CD4-positive, CD25-positive, alpha-beta regulatory T cell (primary cell): ENCODE measurements around the gene CD6. TPM values are rescaled to one million over a fixed set of nuclear protein-coding genes. Genes with fewer than 3 reads are reported as not detected.

Experiments used
- ATAC-seq, 2 donors: fragments of 150-1000 bp; cut with Tn5 transposase; one replicate each; pipeline ENCODE4 v1.10.0; 2021; ENCODE audit warnings: low read depth in 2 of 2, moderate number of reproducible peaks in 2 of 2, moderate library complexity in 1 of 2
- DNase-seq, 3 donors: peaks; one replicate each; pipeline versions ENCODE4 v3.0.0 to v3.0.0-alpha.2; 2012 to 2022; ENCODE audit warnings: mixed read lengths in 1 of 3
- H3K27ac ChIP-seq: one replicate; pipeline ENCODE4 v1.7.0; 2013; ENCODE audit warnings: mild to moderate bottlenecking, low read length; ENCODE audit not compliant: insufficient read depth, poor library complexity, severe bottlenecking
- H3K27me3 ChIP-seq: one replicate; pipeline ENCODE4 v1.7.0; 2013; ENCODE audit warnings: low read length; ENCODE audit not compliant: control insufficient read depth, insufficient read depth
- H3K36me3 ChIP-seq: one replicate; pipeline ENCODE4 v1.7.0; 2013; ENCODE audit warnings: mild to moderate bottlenecking, low read length, moderate library complexity; ENCODE audit not compliant: control insufficient read depth, insufficient read depth
- H3K4me1 ChIP-seq: 2 replicates; pipeline ENCODE4 v1.7.0; 2013; ENCODE audit warnings: mild to moderate bottlenecking, low read length; ENCODE audit not compliant: insufficient read depth, control insufficient read depth, poor library complexity, severe bottlenecking
- H3K4me3 ChIP-seq: one replicate; pipeline ENCODE4 v1.7.0; 2013; ENCODE audit warnings: low read depth, mild to moderate bottlenecking, low read length, moderate library complexity
- H3K9me3 ChIP-seq, 2 experiments: 1 replicate in 1 of 2; 2 replicates in 1 of 2; pipeline ENCODE4 v1.7.0; 2013; ENCODE audit warnings: low read length in 2 of 2, mild to moderate bottlenecking in 1 of 2, moderate library complexity in 1 of 2; ENCODE audit not compliant: control insufficient read depth in 2 of 2
- H3K27ac Mint-ChIP-seq, 3 donors: one replicate each; pipeline ENCODE4 v1.8.0; 2020 to 2022; ENCODE audit warnings: mild to moderate bottlenecking in 3 of 3, mixed read lengths in 3 of 3, moderate library complexity in 2 of 3
- H3K27me3 Mint-ChIP-seq: one replicate; pipeline ENCODE4 v1.8.0; 2022; ENCODE audit warnings: mild to moderate bottlenecking, mixed read lengths
- H3K36me3 Mint-ChIP-seq: one replicate; pipeline ENCODE4 v1.8.0; 2020; ENCODE audit warnings: mixed read lengths
- H3K4me1 Mint-ChIP-seq, 4 donors: one replicate each; pipeline ENCODE4 v1.8.0; 2020 to 2022; ENCODE audit warnings: mixed read lengths in 4 of 4, mild to moderate bottlenecking in 1 of 4
- H3K4me3 Mint-ChIP-seq, 4 donors: one replicate each; pipeline ENCODE4 v1.8.0; 2020 to 2022; ENCODE audit warnings: mild to moderate bottlenecking in 4 of 4, mixed read lengths in 4 of 4, moderate library complexity in 3 of 4
- H3K9me3 Mint-ChIP-seq, 7 donors: one replicate each; pipeline ENCODE4 v1.8.0; 2020 to 2022; ENCODE audit warnings: mixed read lengths in 7 of 7, mild to moderate bottlenecking in 3 of 7, moderate library complexity in 2 of 7
- polyA plus RNA-seq, 4 donors: library from polyadenylated mRNA; unstranded; fragments of 300-500 nt; fragmentation: Illumina TruSeq; gene quantifications; one replicate each; pipeline ENCODE4 v1.2.3, GENCODE V29; 2021
- total RNA-seq: library from RNA; stranded (reverse); gene quantifications from one replicate; pipeline ENCODE4 v1.2.3, GENCODE V29; 2022

CD6 gene
- total and polyA plus RNA-seq, 5 donors from 2014 or later: 108 to 398 (median 138) TPM

DNA sequence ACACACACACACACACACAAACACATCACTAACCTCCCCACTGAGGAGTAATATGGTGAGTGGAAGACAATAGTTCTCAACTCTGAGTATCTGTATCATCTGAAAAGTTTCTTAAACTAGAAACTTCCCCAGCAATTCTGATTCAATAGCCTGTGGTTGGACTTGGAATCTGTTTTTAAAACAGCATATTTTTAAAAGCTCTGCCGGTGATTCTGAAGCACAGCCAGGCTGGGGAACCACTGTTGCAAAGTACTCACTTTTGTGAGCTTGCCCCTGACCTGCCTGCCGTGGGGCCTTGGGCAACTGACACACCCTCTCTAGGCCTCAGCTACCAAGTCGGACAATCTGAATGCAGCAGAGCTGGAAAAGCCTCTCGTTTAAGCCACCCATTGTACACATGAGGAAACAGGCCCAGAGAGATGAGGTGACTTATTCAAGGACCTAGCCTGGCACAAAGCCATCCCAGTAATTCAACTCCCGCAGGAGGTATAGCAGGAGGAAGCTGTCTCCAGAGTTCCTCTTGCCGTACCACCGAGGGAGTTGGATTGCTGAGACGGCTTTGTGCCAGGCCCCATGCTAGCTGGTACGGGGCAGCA lies 28.4 kb upstream of the CD6 start:
- no peaks in the 10 kb centered on the region for H3K36me3 Mint-ChIP-seq
- peaks cover 0 to 4% (median 0%) of the 10 kb centered on the region in 4 donors for H3K4me1 Mint-ChIP-seq
- DNase-seq (no peak), ATAC-seq (no peak)
- H3K4me3 Mint-ChIP-seq: no peak overlapping the region
- H3K36me3 ChIP-seq: no peaks in the 10 kb centered on the region
- no peak overlapping the region for H3K27ac Mint-ChIP-seq
- peaks cover 0 to 2% (median 0%) of the 10 kb centered on the region in 7 donors for H3K9me3 Mint-ChIP-seq
- peaks cover 2% of the 10 kb centered on the region for H3K27me3 ChIP-seq
- no peaks in the 10 kb centered on the region for H3K4me1 ChIP-seq
- H3K27me3 Mint-ChIP-seq: peaks cover 9% of the 10 kb centered on the region
- no peaks in the 10 kb centered on the region for H3K9me3 ChIP-seq
- no peak overlapping the region for H3K4me3 ChIP-seq
- no peak overlapping the region for H3K27ac ChIP-seq

DNA sequence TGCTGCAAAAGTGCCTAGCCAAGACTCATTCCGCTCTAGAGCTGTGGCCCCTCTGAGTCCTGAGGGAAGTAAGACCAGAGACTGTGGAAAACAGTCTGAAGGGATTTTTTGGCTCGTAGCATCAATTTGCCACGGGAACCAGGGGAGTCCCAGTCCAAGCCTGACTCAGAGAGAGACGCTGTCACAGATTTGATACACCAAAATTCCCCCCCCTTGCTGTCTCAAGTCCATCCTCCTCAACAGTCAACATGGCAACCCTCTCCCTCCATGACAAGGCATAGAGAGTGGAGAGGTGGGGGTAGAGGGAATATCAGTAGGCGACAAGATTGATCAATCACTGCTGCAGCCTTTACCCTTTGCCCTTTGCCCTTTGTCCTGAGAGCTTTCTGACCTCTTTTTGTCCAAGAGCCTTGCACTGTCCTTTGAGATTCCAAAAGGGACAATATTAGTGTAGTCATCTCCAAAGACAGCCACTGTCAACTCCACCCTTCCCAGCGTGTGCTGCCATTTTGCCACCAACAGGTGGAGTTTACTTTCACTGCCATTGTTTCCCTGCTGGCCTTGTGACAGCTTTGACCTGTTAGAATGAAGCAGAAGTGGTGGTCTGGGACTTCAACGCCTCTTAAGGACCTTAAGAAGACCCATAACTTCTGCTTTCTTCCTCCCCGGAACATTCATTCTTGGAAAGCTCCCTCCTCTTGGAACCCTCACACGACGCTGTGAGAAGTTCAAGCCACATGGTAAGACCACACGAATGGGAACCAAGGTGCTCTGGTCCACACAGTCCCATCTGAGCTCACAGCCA lies 26.8 kb upstream of the CD6 start:
- Histone ChIP-seq H3K9me3 (no peaks in the 10 kb centered on the region), H3K4me3 (no peak overlapping the region), H3K36me3 (no peaks in the 10 kb centered on the region), H3K4me1 (no peaks in the 10 kb centered on the region), H3K27me3 (peaks cover 2% of the 10 kb centered on the region), H3K27ac (no peak overlapping the region)
- Mint-ChIP-seq H3K27me3 (peaks cover 20% of the 10 kb centered on the region), H3K27ac (no peak overlapping the region), H3K4me1 (peaks cover 0 to 4% (median 0%) of the 10 kb centered on the region in 4 donors), H3K9me3 (peaks cover 0 to 2% (median 0%) of the 10 kb centered on the region in 7 donors), H3K4me3 (no peak overlapping the region), H3K36me3 (no peaks in the 10 kb centered on the region)
- DNase-seq (no peak), ATAC-seq (no peak)

DNA sequence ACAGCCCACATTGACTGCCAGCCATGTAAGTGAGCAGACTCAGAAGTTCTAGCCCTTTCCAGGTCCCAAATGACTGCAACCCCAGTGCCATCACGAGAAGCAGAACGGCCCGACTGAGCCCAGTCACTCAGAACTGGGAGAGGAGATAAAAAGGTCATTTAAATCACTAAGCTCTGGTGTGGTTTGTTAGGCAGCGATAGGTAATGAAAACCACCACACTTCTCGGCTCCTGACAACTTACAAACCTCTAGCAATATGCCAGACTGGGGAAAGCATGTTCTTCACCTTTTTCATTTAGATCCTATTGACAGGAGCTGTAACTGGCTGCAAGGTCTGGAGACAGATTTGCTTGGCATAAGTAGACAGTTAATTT lies 26.2 kb upstream of the CD6 start:
- Histone ChIP-seq H3K9me3 (no peaks in the 10 kb centered on the region), H3K27ac (no peak overlapping the region), H3K36me3 (no peaks in the 10 kb centered on the region), H3K27me3 (peaks cover 2% of the 10 kb centered on the region), H3K4me3 (no peak overlapping the region), H3K4me1 (no peaks in the 10 kb centered on the region)
- Mint-ChIP-seq H3K9me3 (peaks cover 0 to 2% (median 0%) of the 10 kb centered on the region in 7 donors), H3K4me1 (peaks cover 0 to 8% (median 0%) of the 10 kb centered on the region in 4 donors), H3K36me3 (no peaks in the 10 kb centered on the region), H3K27ac (no peak overlapping the region), H3K4me3 (no peak overlapping the region), H3K27me3 (peaks cover 26% of the 10 kb centered on the region)
- ATAC-seq (no peak), DNase-seq (no peak)

DNA sequence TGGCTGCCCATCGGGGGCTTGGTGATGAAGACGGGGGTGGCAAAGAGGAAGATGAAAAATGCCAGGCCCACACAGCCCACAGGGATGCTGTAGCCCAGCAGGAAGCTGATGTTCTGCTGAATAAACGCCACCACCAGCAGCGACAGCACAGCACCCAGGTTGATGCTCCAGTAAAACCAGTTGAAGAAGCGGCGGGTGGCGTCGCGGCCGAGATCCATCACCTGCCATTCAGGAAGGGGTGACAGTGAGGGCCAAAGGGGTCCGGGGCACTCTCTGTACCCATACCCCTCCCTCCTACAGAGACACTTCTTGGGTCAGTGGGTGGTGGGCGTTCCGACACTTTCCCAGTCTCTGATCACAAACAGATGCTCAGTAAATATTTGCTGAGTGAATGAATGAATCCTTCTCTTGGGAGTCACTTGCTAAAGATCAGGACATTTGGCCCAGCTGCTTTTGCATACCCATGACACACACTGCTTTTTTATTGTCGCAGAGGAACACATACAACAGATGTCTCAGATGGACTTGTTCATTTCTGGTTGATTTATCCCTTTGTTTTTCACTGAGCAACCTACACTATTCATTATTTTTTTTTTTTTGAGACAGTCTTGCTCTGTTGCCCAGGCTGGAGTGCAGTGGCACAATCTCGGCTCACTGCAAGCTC lies 24.7 kb upstream of the CD6 start:
- no peak overlapping the region for H3K4me3 ChIP-seq
- no peak overlapping the region for H3K27ac Mint-ChIP-seq
- DNase-seq (no peak), ATAC-seq (no peak)
- H3K9me3 Mint-ChIP-seq: peaks cover 0 to 2% (median 0%) of the 10 kb centered on the region in 7 donors
- peaks cover 2% of the 10 kb centered on the region for H3K27me3 ChIP-seq
- H3K36me3 Mint-ChIP-seq: no peaks in the 10 kb centered on the region
- peaks cover 0 to 11% (median 0%) of the 10 kb centered on the region in 4 donors for H3K4me1 Mint-ChIP-seq
- no peaks in the 10 kb centered on the region for H3K9me3 ChIP-seq
- H3K4me3 Mint-ChIP-seq: no peak overlapping the region
- H3K27ac ChIP-seq: no peak overlapping the region
- peaks cover 28% of the 10 kb centered on the region for H3K27me3 Mint-ChIP-seq
- H3K4me1 ChIP-seq: peaks cover 9% of the 10 kb centered on the region
- H3K36me3 ChIP-seq: no peaks in the 10 kb centered on the region

DNA sequence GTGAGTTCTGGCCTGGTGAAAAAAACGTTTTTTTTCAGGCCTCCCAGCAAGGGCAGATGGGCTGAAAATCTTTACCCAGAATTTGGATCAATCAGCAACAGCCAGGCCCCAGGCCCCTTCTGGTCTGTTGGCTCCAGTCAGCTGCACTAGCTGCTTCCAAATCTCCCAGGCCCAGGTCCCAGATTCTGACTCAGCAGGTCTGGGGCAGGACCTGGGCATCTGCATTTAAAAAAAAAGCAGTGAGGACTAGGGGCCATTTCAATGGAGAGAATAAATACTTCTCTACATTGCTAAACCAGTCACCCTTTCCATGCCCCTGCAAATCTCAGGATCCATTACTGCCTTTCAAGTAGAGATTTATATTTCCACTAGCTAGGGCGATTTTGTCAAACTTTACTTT lies 23.8 kb upstream of the CD6 start:
- H3K27me3 Mint-ChIP-seq: peaks cover 36% of the 10 kb centered on the region
- Histone ChIP-seq H3K27ac (no peak overlapping the region), H3K27me3 (peaks cover 2% of the 10 kb centered on the region), H3K4me3 (no peak overlapping the region), H3K36me3 (no peaks in the 10 kb centered on the region), H3K9me3 (no peaks in the 10 kb centered on the region), H3K4me1 (peaks cover 12% of the 10 kb centered on the region)
- no peak for DNase-seq
- H3K4me1 Mint-ChIP-seq: peaks cover 0 to 19% (median 2%) of the 10 kb centered on the region in 4 donors
- no peaks in the 10 kb centered on the region for H3K9me3 Mint-ChIP-seq
- no peak for ATAC-seq
- no peak overlapping the region for H3K4me3 Mint-ChIP-seq
- H3K27ac Mint-ChIP-seq: no peak overlapping the region
- H3K36me3 Mint-ChIP-seq: no peaks in the 10 kb centered on the region

DNA sequence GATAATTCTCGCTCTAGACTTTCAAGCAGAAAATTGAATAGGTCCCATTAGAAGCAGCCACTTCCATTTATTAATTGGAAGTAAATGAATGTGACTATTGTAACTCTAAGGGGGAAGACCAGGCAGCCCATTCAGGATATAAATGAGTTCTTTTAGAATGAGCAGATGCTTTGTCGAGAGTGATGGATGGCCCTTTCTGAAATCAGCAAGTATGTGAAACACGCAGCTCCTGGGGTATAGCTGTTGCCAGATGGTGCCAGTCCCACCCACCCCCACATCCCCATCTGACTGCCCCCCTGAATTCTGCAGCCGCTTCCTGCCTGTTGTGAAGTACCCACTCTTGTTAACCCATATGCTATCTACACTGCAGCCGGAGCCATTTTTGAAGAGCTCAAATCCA lies 23.2 kb upstream of the CD6 start:
- Histone ChIP-seq H3K27ac (no peak overlapping the region), H3K36me3 (no peaks in the 10 kb centered on the region), H3K4me1 (peaks cover 12% of the 10 kb centered on the region), H3K27me3 (peaks cover 4% of the 10 kb centered on the region), H3K4me3 (no peak overlapping the region), H3K9me3 (no peaks in the 10 kb centered on the region)
- peaks cover 0 to 1% (median 0%) of the 10 kb centered on the region in 7 donors for H3K9me3 Mint-ChIP-seq
- no peak for ATAC-seq
- peaks cover 0 to 21% (median 3%) of the 10 kb centered on the region in 4 donors for H3K4me1 Mint-ChIP-seq
- H3K27ac Mint-ChIP-seq: no peak overlapping the region
- H3K4me3 Mint-ChIP-seq: no peak overlapping the region
- H3K27me3 Mint-ChIP-seq: peaks cover 41% of the 10 kb centered on the region
- DNase-seq: no peak
- no peaks in the 10 kb centered on the region for H3K36me3 Mint-ChIP-seq

DNA sequence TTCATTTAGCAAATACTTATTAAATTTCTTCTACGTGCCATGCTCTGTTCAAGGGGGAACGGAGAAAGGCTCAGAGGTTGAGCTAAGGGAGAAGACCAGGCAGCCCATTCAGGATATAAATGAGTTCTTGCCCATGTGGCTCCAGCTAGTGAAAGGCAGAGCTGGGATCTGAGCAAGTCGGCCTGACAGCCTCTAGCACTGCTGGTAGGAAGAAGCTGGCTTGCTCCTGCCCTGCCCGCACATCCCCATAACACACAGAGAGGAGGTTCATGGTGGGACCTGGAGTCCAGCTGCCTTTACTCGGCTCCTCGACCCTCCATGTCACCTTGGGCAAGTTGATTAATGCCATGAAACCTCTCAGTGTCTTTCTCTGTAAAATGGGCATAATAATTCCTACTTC lies 21.5 kb upstream of the CD6 start:
- peaks cover 5% of the 10 kb centered on the region for H3K27me3 ChIP-seq
- peaks cover 0 to 21% (median 4%) of the 10 kb centered on the region in 4 donors for H3K4me1 Mint-ChIP-seq
- no peaks in the 10 kb centered on the region for H3K36me3 Mint-ChIP-seq
- H3K4me1 ChIP-seq: peaks cover 12% of the 10 kb centered on the region
- H3K36me3 ChIP-seq: no peaks in the 10 kb centered on the region
- H3K27me3 Mint-ChIP-seq: peaks cover 42% of the 10 kb centered on the region
- no peak overlapping the region for H3K4me3 Mint-ChIP-seq
- H3K9me3 Mint-ChIP-seq: peaks cover 0 to 1% (median 0%) of the 10 kb centered on the region in 7 donors
- DNase-seq (no peak), ATAC-seq (no peak)
- H3K9me3 ChIP-seq: no peaks in the 10 kb centered on the region
- no peak overlapping the region for H3K4me3 ChIP-seq
- no peak overlapping the region for H3K27ac ChIP-seq
- no peak overlapping the region for H3K27ac Mint-ChIP-seq
